Ascending aorta (tissue), 2 donors: ENCODE data around the gene LIAS. TPM values are rescaled to one million over a fixed set of nuclear protein-coding genes. Genes with fewer than 3 reads are reported as not detected.
"Not testable (repeated sequence)": the region's sequence is repeated elsewhere in the genome, so short reads cannot be mapped to it uniquely, and the experiment has no call there.

Source experiments
- DNase-seq, 2 donors: peaks; one replicate each; pipeline ENCODE4 v3.0.0-alpha.2; 2019; ENCODE audit warnings: low spot score in 2 of 2
- H3K27ac ChIP-seq, 2 donors: fragments of 200-600 bp; sonication (generic); one replicate each; pipeline ENCODE4 v1.5.1; 2016 to 2017; ENCODE audit warnings: mild to moderate bottlenecking in 1 of 2
- H3K27me3 ChIP-seq: fragments of 200-600 bp; sonication (generic); one replicate; pipeline ENCODE4 v1.5.1; 2017
- H3K36me3 ChIP-seq, 2 donors: fragments of 200-600 bp; sonication (generic); one replicate each; pipeline ENCODE4 v1.5.1; 2016
- H3K4me1 ChIP-seq, 2 donors: fragments of 200-600 bp; sonication (generic); one replicate each; pipeline ENCODE4 v1.5.1; 2016 to 2017; ENCODE audit warnings: mild to moderate bottlenecking in 1 of 2
- H3K4me3 ChIP-seq, 2 donors: fragments of 200-600 bp; sonication (generic); one replicate each; pipeline ENCODE4 v1.5.1; 2016 to 2017; ENCODE audit warnings: mild to moderate bottlenecking in 1 of 2
- H3K9me3 ChIP-seq, 2 donors: fragments of 200-600 bp; sonication (generic); one replicate each; pipeline ENCODE4 v1.5.1; 2016
- CTCF ChIP-seq, 3 experiments: fragments of 200-600 bp in 2 of 3; fragments of 450-650 bp in 1 of 3; sonication (generic) in 2 of 3; IDR thresholded peaks; one replicate each; pipeline ENCODE4 v1.5.1; 2016 to 2019; ENCODE audit warnings: antibody characterized with exemption in 3 of 3, mild to moderate bottlenecking in 1 of 3, moderate library complexity in 1 of 3
- intact Hi-C: fragments of 100-400 bp; cut with DNase I; formaldehyde crosslinking; loops from one replicate; pipeline ENCODE4 v1.15.1; 2023
- total RNA-seq: library from RNA; depleted of rRNA; stranded (reverse); fragments of >200 nt; gene quantifications from one replicate; pipeline ENCODE4 v1.1.0, GENCODE V29; 2016

Gene LIAS
- total RNA-seq, 1 donor from 2014 or later = 2.9 TPM

- H3K9me3 ChIP-seq = no peaks in the 10 kb centered on the region
- no peak for TF ChIP-seq CTCF (IDR thresholded peaks at IDR 0.05)
- no peaks in the 10 kb centered on the region for H3K27me3 ChIP-seq
- no peak overlapping the region for H3K27ac ChIP-seq
- DNase-seq = no peak
- intact Hi-C loops = no loop called here
- no peak overlapping the region for H3K4me3 ChIP-seq
- H3K4me1 ChIP-seq = no peaks in the 10 kb centered on the region
- H3K36me3 ChIP-seq = peaks cover 4 to 24% of the 10 kb centered on the region in 2 donors
These were observed 36.8 kb downstream of the LIAS start for GRCh38 chr4:39495446-39496213.

GRCh38 chr4:39497909-39498726 is 39.3 kb downstream of the LIAS start:
- H3K27me3 ChIP-seq = no peaks in the 10 kb centered on the region
- H3K36me3 ChIP-seq = peaks cover 16 to 37% of the 10 kb centered on the region in 2 donors
- peaks cover 0 to 3% of the 10 kb centered on the region in 2 donors for H3K4me1 ChIP-seq
- H3K4me3 ChIP-seq = no peak overlapping the region
- H3K27ac ChIP-seq = no peak overlapping the region
- DNase-seq = no peak
- no peaks in the 10 kb centered on the region for H3K9me3 ChIP-seq
- intact Hi-C loops = no loop called here
- TF ChIP-seq CTCF (IDR thresholded peaks at IDR 0.05) = no peak

- Histone ChIP-seq H3K4me1 (peaks cover 0 to 3% of the 10 kb centered on the region in 2 donors), H3K36me3 (peaks cover 22 to 42% of the 10 kb centered on the region in 2 donors), H3K4me3 (no peak overlapping the region), H3K27me3 (no peaks in the 10 kb centered on the region), H3K27ac (no peak overlapping the region), H3K9me3 (no peaks in the 10 kb centered on the region)
- intact Hi-C loops = no loop called here
- no peak for DNase-seq
- no peak for TF ChIP-seq CTCF (IDR thresholded peaks at IDR 0.05)
These were observed 39.8 kb downstream of the LIAS start for GRCh38 chr4:39498727-39499020.

GRCh38 chr4:39502019-39502663 is 43.3 kb downstream of the LIAS start:
- Histone ChIP-seq H3K36me3 (peaks cover 48 to 72% of the 10 kb centered on the region in 2 donors), H3K27ac (peak overlapping the region; percentile 57 to 65), H3K4me1 (peaks cover 0 to 3% of the 10 kb centered on the region in 2 donors), H3K4me3 (no peak overlapping the region), H3K27me3 (no peaks in the 10 kb centered on the region), H3K9me3 (no peaks in the 10 kb centered on the region)
- TF ChIP-seq CTCF (IDR thresholded peaks at IDR 0.05) = no peak
- DNase-seq = no peak
- intact Hi-C loops = loop anchor here (2.0 kb wide), 1 partner anchor 25 kb away; the partner anchor contains the start of gene UGDH

GRCh38 chr4:39502664-39503035 is 43.8 kb downstream of the LIAS start:
- H3K4me1 ChIP-seq, H3K27me3 ChIP-seq, H3K4me3 ChIP-seq, H3K9me3 ChIP-seq: not testable (repeated sequence)
- peak in 1 of 2 donors; percentile 71 for DNase-seq
- peaks cover 53 to 77% of the 10 kb centered on the region in 2 donors for H3K36me3 ChIP-seq
- H3K27ac ChIP-seq = peak overlapping the region; percentile 57 to 65
- intact Hi-C loops = loop anchor here (2.0 kb wide), 1 partner anchor 24 kb away; the partner anchor contains the start of gene UGDH
